GM23248 (cell line): Measurements from ENCODE around the gene PRKCE.

ENCODE experiments used
- EZH2 ChIP-seq: fragments of 200-600 bp; sonication (generic); IDR thresholded peaks from 2 replicates; pipeline ENCODE4 v1.6.1; 2018; ENCODE audit warnings: antibody characterized with exemption, mild to moderate bottlenecking; ENCODE audit not compliant: insufficient read depth, poor library complexity, severe bottlenecking
- EZH2phosphoT487 ChIP-seq: fragments of 200-600 bp; sonication (generic); IDR thresholded peaks from 2 replicates; pipeline ENCODE4 v1.6.1; 2018; ENCODE audit warnings: antibody characterized with exemption, moderate library complexity, mild to moderate bottlenecking, low read depth; ENCODE audit not compliant: insufficient read depth

GRCh38 chr2:45708501-45708900, 57.0 kb downstream of the PRKCE start:
- TF ChIP-seq EZH2phosphoT487 = no peak
- TF ChIP-seq EZH2 = no peak
